ENCODE results near the gene NOP58. TPM values are rescaled to one million over a fixed set of nuclear protein-coding genes. Genes with fewer than 3 reads are reported as not detected.

Gene NOP58
- total RNA-seq, 1 experiment from 2014 or later, result 160 TPM

GRCh38 chr2:202337151-202337550 lies 71.6 kb downstream of the NOP58 start:
- Histone ChIP-seq H3K27ac (no peak overlapping the region), H3K9me3 (replicated peaks) (no peaks in the 10 kb centered on the region), H3K4me1 (no peaks in the 10 kb centered on the region), H3K4me3 (no peak overlapping the region), H3K36me3 (no peaks in the 10 kb centered on the region), H3K27me3 (no peaks in the 10 kb centered on the region)
- DNase-seq, result no peak

DNA sequence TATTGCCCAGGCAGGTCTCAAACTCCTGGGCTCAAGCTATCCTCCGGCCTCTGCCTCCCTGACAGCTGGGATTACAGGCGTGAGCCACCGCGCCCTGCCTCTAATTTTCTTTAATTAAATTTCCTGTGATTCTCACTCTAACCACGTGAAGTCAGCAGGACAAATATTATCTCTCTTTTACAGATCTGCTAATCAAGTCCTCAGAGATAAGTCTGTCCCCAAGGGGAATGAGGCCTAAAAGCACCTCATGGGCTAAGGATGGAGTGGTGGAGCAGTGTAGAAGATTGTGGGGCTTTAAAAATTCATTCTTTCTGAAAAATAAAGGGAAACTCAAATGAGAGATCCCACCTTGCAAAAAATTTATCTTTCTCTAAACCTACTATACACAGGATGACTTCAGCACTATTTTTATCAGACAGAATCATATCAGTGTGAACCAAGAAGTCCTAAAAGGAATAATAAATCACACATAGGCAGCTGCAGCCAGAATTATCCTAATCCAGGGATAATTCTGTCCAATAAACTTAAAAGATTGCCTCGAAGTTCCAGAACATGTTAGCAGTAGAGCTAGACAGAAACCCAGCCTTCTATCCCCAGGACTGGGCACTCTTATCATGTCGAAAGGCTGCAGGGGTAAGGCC lies 72.3 kb downstream of the NOP58 start:
- DNase-seq, result no peak
- H3K36me3 ChIP-seq, result no peaks in the 10 kb centered on the region
- no peaks in the 10 kb centered on the region for H3K9me3 ChIP-seq (replicated peaks)
- H3K27ac ChIP-seq, result no peak overlapping the region
- H3K4me3 ChIP-seq, result no peak overlapping the region
- H3K4me1 ChIP-seq, result no peaks in the 10 kb centered on the region
- H3K27me3 ChIP-seq, result no peaks in the 10 kb centered on the region

DNA sequence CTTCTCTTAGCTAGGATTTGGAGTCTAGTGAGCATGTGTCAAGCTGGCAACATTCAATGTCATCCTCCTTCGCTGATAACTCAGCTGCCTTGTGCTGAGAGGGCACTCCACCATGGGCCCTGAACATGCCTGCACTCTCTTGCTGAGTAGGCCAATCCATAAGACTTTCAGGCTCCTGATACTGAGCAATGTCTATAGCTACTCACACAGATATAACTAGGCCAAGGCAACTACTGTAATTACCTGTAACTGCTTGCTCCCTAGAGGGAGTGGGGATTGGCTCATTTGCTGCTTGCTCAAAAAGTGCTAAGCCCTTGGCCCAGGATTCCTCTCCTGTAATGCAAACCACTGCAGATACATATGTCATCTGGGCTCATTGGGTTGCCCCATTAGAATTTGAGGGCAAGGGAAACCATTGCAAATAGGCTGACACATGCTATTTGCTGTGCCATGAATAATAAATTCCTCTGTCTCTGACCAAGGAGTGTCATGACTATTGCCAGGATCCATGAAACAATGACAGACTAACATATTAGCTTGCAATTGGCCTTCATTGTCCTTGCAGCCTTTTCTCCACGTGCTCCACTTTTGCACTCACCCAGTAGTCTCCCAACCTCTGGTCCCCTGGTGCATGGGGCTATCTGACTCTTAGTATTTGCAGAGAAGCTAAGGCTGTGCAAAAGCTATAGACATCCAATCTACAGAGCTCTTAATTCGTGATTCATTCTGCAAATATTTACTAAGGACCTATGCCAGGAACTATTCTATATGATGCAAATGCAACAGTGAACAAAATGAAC lies 73.7 kb downstream of the NOP58 start:
- Histone ChIP-seq H3K9me3 (replicated peaks) (no peaks in the 10 kb centered on the region), H3K4me1 (no peaks in the 10 kb centered on the region), H3K27ac (no peak overlapping the region), H3K27me3 (no peaks in the 10 kb centered on the region), H3K36me3 (no peaks in the 10 kb centered on the region), H3K4me3 (no peak overlapping the region)
- no peak for DNase-seq

DNA sequence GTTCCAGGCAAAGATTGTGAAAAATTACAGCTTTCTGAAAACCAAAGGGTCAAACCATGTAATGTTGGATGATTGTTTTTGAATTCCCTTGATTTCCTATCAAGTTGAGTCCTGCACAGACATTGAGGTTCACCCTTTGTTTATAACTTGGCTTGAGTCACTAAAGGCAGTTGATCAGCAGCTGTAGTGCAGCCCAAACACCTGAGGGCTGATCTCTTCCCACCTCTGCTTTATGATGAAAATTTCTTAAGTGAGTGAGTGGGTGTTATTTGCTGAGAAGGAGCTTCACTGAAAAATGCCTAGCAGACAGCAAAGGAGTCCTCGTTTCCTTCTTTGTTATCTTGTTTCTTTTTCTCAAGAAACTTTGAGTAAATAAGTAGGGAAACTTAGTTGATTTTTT lies 78.6 kb downstream of the NOP58 start:
- Histone ChIP-seq H3K4me3 (no peak overlapping the region), H3K4me1 (no peaks in the 10 kb centered on the region), H3K27me3 (no peaks in the 10 kb centered on the region), H3K9me3 (replicated peaks) (no peaks in the 10 kb centered on the region), H3K36me3 (no peaks in the 10 kb centered on the region), H3K27ac (no peak overlapping the region)
- DNase-seq, result no peak

GRCh38 chr2:202346180-202346579 lies 80.6 kb downstream of the NOP58 start:
- Histone ChIP-seq H3K27ac (no peak overlapping the region), H3K36me3 (no peaks in the 10 kb centered on the region), H3K4me1 (no peaks in the 10 kb centered on the region), H3K27me3 (no peaks in the 10 kb centered on the region), H3K4me3 (no peak overlapping the region), H3K9me3 (replicated peaks) (no peaks in the 10 kb centered on the region)
- no peak for DNase-seq

Other genes with a start within 250 kb of the NOP58 start
- 9.2 and 10.0 TPM in 2 replicates for gene FZD7, start 231.9 kb upstream of the NOP58 start, total RNA-seq (2014; rRNA removed; shearing (Covaris generic))
- gene KIAA2012, start 192.5 kb upstream of the NOP58 start, total RNA-seq (2014; rRNA removed; shearing (Covaris generic)), result 0.08 TPM in 1 of 2 replicates, not detected in the other
- 176 and 198 TPM in 2 replicates for gene SUMO1, start 27.2 kb upstream of the NOP58 start, total RNA-seq (2014; rRNA removed; shearing (Covaris generic))
- gene BMPR2, start 110.6 kb downstream of the NOP58 start, total RNA-seq (2014; rRNA removed; shearing (Covaris generic)), result 17.8 and 23.7 TPM in 2 replicates